RPMI8226 (cell line): ENCODE data around the gene TBC1D3B.
"Not testable (repeated sequence)": the region's sequence is repeated elsewhere in the genome, so short reads cannot be mapped to it uniquely, and the experiment has no call there.

Experiments
- DNase-seq: peaks from one replicate; pipeline ENCODE4 v3.0.0-alpha.2; 2015

The TBC1D3B gene

GRCh38 chr17:36198831-36199465, 22.5 kb upstream of the TBC1D3B start:
- DNase-seq, result no peak

GRCh38 chr17:36197387-36197703, 20.9 kb upstream of the TBC1D3B start:
- no peak for DNase-seq

- no peak for DNase-seq
These were observed 19.7 kb upstream of the TBC1D3B start for GRCh38 chr17:36196131-36196486.

- DNase-seq, result no peak
These were observed 19.1 kb upstream of the TBC1D3B start for GRCh38 chr17:36195434-36196130.

GRCh38 chr17:36194832-36195433, 18.5 kb upstream of the TBC1D3B start:
- DNase-seq, result not testable (repeated sequence)

GRCh38 chr17:36194147-36194831, 17.9 kb upstream of the TBC1D3B start:
- DNase-seq, result not testable (repeated sequence)

GRCh38 chr17:36193216-36193775, 16.9 kb upstream of the TBC1D3B start:
- no peak for DNase-seq

- DNase-seq, result not testable (repeated sequence)
These were observed 14.3 kb upstream of the TBC1D3B start for GRCh38 chr17:36190549-36191330.

- not testable (repeated sequence) for DNase-seq
These were observed 13.6 kb upstream of the TBC1D3B start for GRCh38 chr17:36189993-36190392.

GRCh38 chr17:36188891-36189306, 12.5 kb upstream of the TBC1D3B start:
- DNase-seq, result no peak

GRCh38 chr17:36187943-36188665, 11.7 kb upstream of the TBC1D3B start:
- not testable (repeated sequence) for DNase-seq

GRCh38 chr17:36186810-36187763, 10.7 kb upstream of the TBC1D3B start:
- DNase-seq, result not testable (repeated sequence)

GRCh38 chr17:36185416-36185815, 9.0 kb upstream of the TBC1D3B start:
- no peak for DNase-seq

- DNase-seq, result no peak
These were observed 7.8 kb upstream of the TBC1D3B start for GRCh38 chr17:36184023-36184765.

- DNase-seq, result no peak
These were observed 6.8 kb upstream of the TBC1D3B start for GRCh38 chr17:36183001-36183971.

GRCh38 chr17:36182176-36183000, 6.0 kb upstream of the TBC1D3B start:
- no peak for DNase-seq

- not testable (repeated sequence) for DNase-seq
These were observed 5.2 kb upstream of the TBC1D3B start for GRCh38 chr17:36181446-36182175.
